ENCODE data around the gene ATP1A4. TPM values are rescaled to one million over a fixed set of nuclear protein-coding genes. Genes with fewer than 3 reads are reported as not detected.

ATP1A4 gene
- total and polyA plus RNA-seq, 10 of the 15 experiments (the other 5 are each of a cell fraction or from before 2014, with no cell fraction given), result 0.31 to 1.0 (median 0.54) TPM

GRCh38 chr1:160143695-160144094 is 7.7 kb upstream of the ATP1A4 start:
- ChIA-PET POLR2A (no interaction called here), SMC1A (ENCODE audit: uncharacterized antibody, unreplicated experiment) (no interaction called here), RAD21 (ENCODE audit: unreplicated experiment) (no interaction called here), CTCF (no interaction called here)
- intact Hi-C loops (cut with micrococcal nuclease; ENCODE audit: unreplicated experiment), result no loop called here
- FAIRE-seq (no peak), DNase-seq (ENCODE audit: low read depth, low spot score) (no peak), ATAC-seq (0 out of 3 replicates have a peak, but pooled peaks have one; percentile 26)
- Histone ChIP-seq H3K79me2 (ENCODE audit: control insufficient read depth, insufficient read depth, low read length) (no peaks in the 10 kb centered on the region), H2AFZ (ENCODE audit: control insufficient read depth, low read depth, low read length) (no peak overlapping the region), H3K27ac (ENCODE audit: control insufficient read depth, insufficient read depth) (no peak overlapping the region), H3K4me1 (ENCODE audit: control insufficient read depth, insufficient read depth, low read length) (no peaks in the 10 kb centered on the region), H3K27me3 (replicated peaks in 1 of 2; ENCODE audit: control insufficient read depth in 2 of 2, insufficient read depth in 2 of 2, low read length in 1 of 2) (no peaks in the 10 kb centered on the region; a peak in 2 of 4 replicates), H3K9ac (ENCODE audit: control insufficient read depth, insufficient read depth, low read length) (no peak overlapping the region), H3K36me3 (ENCODE audit: control insufficient read depth in 2 of 2, insufficient read depth in 2 of 2, low read length in 1 of 2) (no peaks in the 10 kb centered on the region), H3K9me3 (replicated peaks; ENCODE audit: control insufficient read depth, insufficient read depth, low read length) (no peaks in the 10 kb centered on the region), H3K4me3 (no peak overlapping the region), H4K20me1 (ENCODE audit: control insufficient read depth, insufficient read depth) (no peaks in the 10 kb centered on the region), H3K4me2 (ENCODE audit: control insufficient read depth, insufficient read depth) (no peak overlapping the region)
- TF ChIP-seq TARDBP (IDR thresholded peaks at IDR 0.05; ENCODE audit: borderline replicate concordance) (no peak), SPI1 (IDR thresholded peaks at IDR 0.05; ENCODE audit: borderline replicate concordance, insufficient read depth, low read depth, low read length) (peak; percentile 80)
- BruUV-seq (replicated peaks), result no TSS peak
- in situ Hi-C loops (cut with MboI), result no loop called here
- WGBS (ENCODE audit: insufficient coverage, insufficient replicate concordance, low lambda C conversion rate, missing lambda C conversion rate), result 0% methylated on average over 1 of the region's 1 CpG

GRCh38 chr1:160144921-160145320 is 6.5 kb upstream of the ATP1A4 start:
- no peak for DNase-seq (ENCODE audit: low read depth, low spot score)
- no peak for FAIRE-seq
- H3K4me3 ChIP-seq, result no peak overlapping the region
- ChIA-PET SMC1A (ENCODE audit: uncharacterized antibody, unreplicated experiment) (interaction anchor here (0.6 kb wide), 1 partner anchor 16 kb away, joined by 3 read pairs; no protein-coding TSS in a partner anchor), RAD21 (ENCODE audit: unreplicated experiment) (no interaction called here), POLR2A (no interaction called here), CTCF (no interaction called here)
- no peak overlapping the region for H2AFZ ChIP-seq (ENCODE audit: control insufficient read depth, low read depth, low read length)
- H3K36me3 ChIP-seq (ENCODE audit: control insufficient read depth in 2 of 2, insufficient read depth in 2 of 2, low read length in 1 of 2), result no peaks in the 10 kb centered on the region
- no peak overlapping the region for H3K9ac ChIP-seq (ENCODE audit: control insufficient read depth, insufficient read depth, low read length)
- H3K9me3 ChIP-seq (replicated peaks; ENCODE audit: control insufficient read depth, insufficient read depth, low read length), result no peaks in the 10 kb centered on the region
- no peak overlapping the region for H3K27ac ChIP-seq (ENCODE audit: control insufficient read depth, insufficient read depth)
- no peak overlapping the region for H3K4me2 ChIP-seq (ENCODE audit: control insufficient read depth, insufficient read depth)
- in situ Hi-C loops (cut with MboI), result no loop called here
- no peak for ATAC-seq
- no peaks in the 10 kb centered on the region; a peak in 1 of 4 replicates for H3K27me3 ChIP-seq (replicated peaks in 1 of 2; ENCODE audit: control insufficient read depth in 2 of 2, insufficient read depth in 2 of 2, low read length in 1 of 2)
- TF ChIP-seq SKIL (IDR thresholded peaks at IDR 0.05; ENCODE audit: low read depth, poor library complexity, severe bottlenecking) (no peak), PRDM15 (CRISPR knock-in tag; IDR thresholded peaks at IDR 0.05) (no peak), USF2 (IDR thresholded peaks at IDR 0.05; ENCODE audit: borderline replicate concordance, low read depth, low read length) (no peak)
- no peaks in the 10 kb centered on the region for H3K79me2 ChIP-seq (ENCODE audit: control insufficient read depth, insufficient read depth, low read length)
- WGBS (ENCODE audit: insufficient coverage, insufficient replicate concordance, low lambda C conversion rate, missing lambda C conversion rate), result 45% methylated on average over 4 of the region's 4 CpGs
- no peaks in the 10 kb centered on the region for H4K20me1 ChIP-seq (ENCODE audit: control insufficient read depth, insufficient read depth)
- H3K4me1 ChIP-seq (ENCODE audit: control insufficient read depth, insufficient read depth, low read length), result no peaks in the 10 kb centered on the region
- intact Hi-C loops (cut with micrococcal nuclease; ENCODE audit: unreplicated experiment), result no loop called here
- BruUV-seq (replicated peaks), result no TSS peak
